HL-60 (cell line): ENCODE data around the gene DUOXA2.

ENCODE experiments used
- DNase-seq, 2 experiments: peaks; one replicate each; pipeline ENCODE4 v3.0.0-alpha.2; 2010 to 2020; ENCODE audit warnings: low read depth in 1 of 2, low spot score in 1 of 2
- H3K27ac ChIP-seq: fragments of 250-450 bp; sonication (Bioruptor Pico); replicated peaks from 2 replicates; pipeline ENCODE4 v1.5.1; 2020; ENCODE audit warnings: mild to moderate bottlenecking, moderate library complexity
- H3K27me3 ChIP-seq: fragments of 250-450 bp; sonication (Bioruptor Pico); 2 replicates; pipeline ENCODE4 v1.5.1; 2021; ENCODE audit warnings: mild to moderate bottlenecking, moderate library complexity; ENCODE audit not compliant: insufficient read depth, poor library complexity, severe bottlenecking
- H3K4me3 ChIP-seq: replicated peaks from 2 replicates; pipeline ENCODE4 v1.5.1; 2011; ENCODE audit warnings: mild to moderate bottlenecking, control low read depth, low read length; ENCODE audit not compliant: insufficient read depth
- GABPA ChIP-seq: IDR thresholded peaks from 2 replicates; pipeline ENCODE4 v1.6.1; 2012; ENCODE audit warnings: low read depth
- POLR2AphosphoS5 ChIP-seq: IDR thresholded peaks from 2 replicates; pipeline ENCODE4 v1.6.1; 2012; ENCODE audit warnings: low read depth
- REST ChIP-seq: IDR thresholded peaks from 2 replicates; pipeline ENCODE4 v1.6.1; 2012; ENCODE audit warnings: low read depth; ENCODE audit not compliant: insufficient replicate concordance
- SPI1 ChIP-seq: IDR thresholded peaks from 2 replicates; pipeline ENCODE4 v1.6.1; 2012; ENCODE audit warnings: low read depth, mild to moderate bottlenecking, borderline replicate concordance
- TF ChIP-seq, protein P1 (sequence below): IDR thresholded peaks from one replicate; pipeline ENCODE4 v1.5.1; 2011; ENCODE audit warnings: low read length, control low read depth, inconsistent platforms; ENCODE audit not compliant: insufficient read depth

Gene DUOXA2

GRCh38 chr15:45105586-45105985 is 8.5 kb upstream of the DUOXA2 start:
- no peak for TF ChIP-seq POLR2AphosphoS5
- no peak for TF ChIP-seq REST
- TF ChIP-seq, protein P1, sequence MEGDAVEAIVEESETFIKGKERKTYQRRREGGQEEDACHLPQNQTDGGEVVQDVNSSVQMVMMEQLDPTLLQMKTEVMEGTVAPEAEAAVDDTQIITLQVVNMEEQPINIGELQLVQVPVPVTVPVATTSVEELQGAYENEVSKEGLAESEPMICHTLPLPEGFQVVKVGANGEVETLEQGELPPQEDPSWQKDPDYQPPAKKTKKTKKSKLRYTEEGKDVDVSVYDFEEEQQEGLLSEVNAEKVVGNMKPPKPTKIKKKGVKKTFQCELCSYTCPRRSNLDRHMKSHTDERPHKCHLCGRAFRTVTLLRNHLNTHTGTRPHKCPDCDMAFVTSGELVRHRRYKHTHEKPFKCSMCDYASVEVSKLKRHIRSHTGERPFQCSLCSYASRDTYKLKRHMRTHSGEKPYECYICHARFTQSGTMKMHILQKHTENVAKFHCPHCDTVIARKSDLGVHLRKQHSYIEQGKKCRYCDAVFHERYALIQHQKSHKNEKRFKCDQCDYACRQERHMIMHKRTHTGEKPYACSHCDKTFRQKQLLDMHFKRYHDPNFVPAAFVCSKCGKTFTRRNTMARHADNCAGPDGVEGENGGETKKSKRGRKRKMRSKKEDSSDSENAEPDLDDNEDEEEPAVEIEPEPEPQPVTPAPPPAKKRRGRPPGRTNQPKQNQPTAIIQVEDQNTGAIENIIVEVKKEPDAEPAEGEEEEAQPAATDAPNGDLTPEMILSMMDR: no peak
- TF ChIP-seq GABPA: no peak
- TF ChIP-seq SPI1: no peak
- Histone ChIP-seq H3K27me3 (peaks cover 9% of the 10 kb centered on the region), H3K27ac (no peak overlapping the region), H3K4me3 (no peak overlapping the region)
- no peak for DNase-seq

DNA sequence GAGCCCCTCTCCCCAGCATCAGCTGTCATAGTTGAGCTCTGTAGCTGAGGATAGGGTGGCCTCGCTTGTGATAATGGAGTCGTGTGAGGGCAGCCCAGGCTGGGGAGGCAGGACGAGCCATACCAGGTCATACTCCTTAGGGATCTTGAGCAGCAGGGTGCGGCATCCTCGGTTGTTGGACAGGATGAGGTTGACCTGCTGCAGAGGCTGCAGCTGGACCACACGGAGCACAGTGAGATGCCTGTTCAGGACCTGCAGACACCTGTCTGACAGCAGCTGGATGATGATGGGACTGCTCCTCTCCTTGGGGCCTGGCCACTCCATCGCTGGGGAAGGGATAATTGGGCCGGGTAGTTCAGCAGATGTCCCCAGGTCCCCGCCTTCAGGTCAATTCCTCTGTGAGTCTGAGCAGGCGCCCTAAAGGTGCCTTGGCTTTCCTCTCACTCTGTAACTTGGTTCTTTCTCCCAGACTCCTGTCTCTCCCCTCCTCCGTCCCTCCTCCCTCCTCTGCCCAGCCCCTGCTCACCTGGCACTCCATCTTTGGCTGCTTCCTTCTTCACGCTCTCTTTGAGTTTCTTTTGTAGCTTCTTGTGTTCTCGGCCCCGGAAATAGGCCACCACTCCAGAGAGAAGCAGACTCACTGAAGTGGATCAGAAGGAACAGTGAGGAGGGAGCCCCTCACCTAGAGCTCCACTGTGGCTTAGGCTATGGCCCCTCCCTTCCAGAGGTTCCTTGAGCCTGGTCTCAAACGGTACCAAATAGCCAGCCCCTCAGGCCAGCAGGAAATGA is 7.9 kb upstream of the DUOXA2 start:
- Histone ChIP-seq H3K27me3 (peaks cover 9% of the 10 kb centered on the region), H3K4me3 (no peak overlapping the region), H3K27ac (no peak overlapping the region)
- no peak for DNase-seq
- TF ChIP-seq REST: no peak
- no peak for TF ChIP-seq POLR2AphosphoS5
- no peak for TF ChIP-seq SPI1

GRCh38 chr15:45107941-45108630 is 6.0 kb upstream of the DUOXA2 start:
- no peak overlapping the region for H3K27ac ChIP-seq
- H3K27me3 ChIP-seq: peaks cover 25% of the 10 kb centered on the region
- TF ChIP-seq GABPA: no peak
- no peak for TF ChIP-seq SPI1
- TF ChIP-seq, protein P1: no peak
- no peak for TF ChIP-seq REST
- TF ChIP-seq POLR2AphosphoS5: no peak
- no peak for DNase-seq
- H3K4me3 ChIP-seq: no peak overlapping the region
